Fibroblast of pulmonary artery (primary cell): ENCODE data around the gene YPEL4.

ENCODE experiments used
- DNase-seq: peaks from one replicate; pipeline ENCODE4 v3.0.0-alpha.2; 2010; ENCODE audit warnings: low read depth
- H3K4me3 ChIP-seq: replicated peaks from 2 replicates; pipeline ENCODE4 v1.5.1; 2011; ENCODE audit warnings: low read depth, mild to moderate bottlenecking, control low read depth, low read length, moderate library complexity
- TF ChIP-seq, protein P1 (sequence below): IDR thresholded peaks from 2 replicates; pipeline ENCODE4 v1.5.1; 2011; ENCODE audit warnings: mild to moderate bottlenecking, control low read depth, low read length, inconsistent platforms; ENCODE audit errors: missing control alignments

YPEL4 gene

DNA sequence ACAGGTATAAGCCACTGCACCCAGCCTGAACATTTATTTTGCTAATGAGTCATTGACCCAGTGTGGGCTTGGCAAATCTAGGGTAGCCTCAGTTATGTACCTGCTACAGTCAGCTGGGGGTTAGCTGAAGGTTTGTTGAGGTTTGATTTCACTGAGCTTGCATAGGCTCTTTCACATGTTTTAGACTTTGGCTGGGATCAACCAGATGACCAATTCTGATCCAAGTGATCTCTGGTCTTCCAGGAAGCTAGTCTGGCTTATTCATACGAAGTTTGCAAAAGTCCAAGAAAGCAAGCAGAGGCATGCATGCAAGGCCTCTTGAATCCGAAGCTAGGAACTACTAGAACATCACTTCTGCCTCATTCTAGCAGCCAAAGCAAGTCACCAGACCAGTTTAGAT, 31.3 kb downstream of the YPEL4 start:
- TF ChIP-seq, protein P1, sequence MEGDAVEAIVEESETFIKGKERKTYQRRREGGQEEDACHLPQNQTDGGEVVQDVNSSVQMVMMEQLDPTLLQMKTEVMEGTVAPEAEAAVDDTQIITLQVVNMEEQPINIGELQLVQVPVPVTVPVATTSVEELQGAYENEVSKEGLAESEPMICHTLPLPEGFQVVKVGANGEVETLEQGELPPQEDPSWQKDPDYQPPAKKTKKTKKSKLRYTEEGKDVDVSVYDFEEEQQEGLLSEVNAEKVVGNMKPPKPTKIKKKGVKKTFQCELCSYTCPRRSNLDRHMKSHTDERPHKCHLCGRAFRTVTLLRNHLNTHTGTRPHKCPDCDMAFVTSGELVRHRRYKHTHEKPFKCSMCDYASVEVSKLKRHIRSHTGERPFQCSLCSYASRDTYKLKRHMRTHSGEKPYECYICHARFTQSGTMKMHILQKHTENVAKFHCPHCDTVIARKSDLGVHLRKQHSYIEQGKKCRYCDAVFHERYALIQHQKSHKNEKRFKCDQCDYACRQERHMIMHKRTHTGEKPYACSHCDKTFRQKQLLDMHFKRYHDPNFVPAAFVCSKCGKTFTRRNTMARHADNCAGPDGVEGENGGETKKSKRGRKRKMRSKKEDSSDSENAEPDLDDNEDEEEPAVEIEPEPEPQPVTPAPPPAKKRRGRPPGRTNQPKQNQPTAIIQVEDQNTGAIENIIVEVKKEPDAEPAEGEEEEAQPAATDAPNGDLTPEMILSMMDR = no peak
- H3K4me3 ChIP-seq = no peak overlapping the region
- no peak for DNase-seq

DNA sequence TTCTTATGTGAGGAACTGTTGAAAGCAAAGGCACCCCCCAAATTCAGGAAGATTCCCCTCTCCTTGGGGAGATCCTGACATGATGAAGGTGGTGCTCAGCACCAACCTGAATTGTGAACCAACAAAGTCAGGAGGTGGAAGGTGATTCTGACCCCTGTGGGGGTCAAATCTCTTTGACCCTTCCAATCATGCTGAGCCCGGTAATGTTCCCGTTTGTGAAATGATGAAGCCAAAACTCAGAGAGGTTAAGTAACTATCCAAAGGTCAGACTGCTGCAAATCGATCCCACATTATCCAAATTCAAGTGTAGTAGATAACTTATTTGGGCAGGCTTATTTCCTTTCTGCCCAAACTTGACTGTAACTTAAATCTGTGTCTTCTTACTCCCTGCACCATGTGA, 33.1 kb downstream of the YPEL4 start:
- no peak overlapping the region for H3K4me3 ChIP-seq
- no peak for DNase-seq
- TF ChIP-seq, protein P1 = no peak

DNA sequence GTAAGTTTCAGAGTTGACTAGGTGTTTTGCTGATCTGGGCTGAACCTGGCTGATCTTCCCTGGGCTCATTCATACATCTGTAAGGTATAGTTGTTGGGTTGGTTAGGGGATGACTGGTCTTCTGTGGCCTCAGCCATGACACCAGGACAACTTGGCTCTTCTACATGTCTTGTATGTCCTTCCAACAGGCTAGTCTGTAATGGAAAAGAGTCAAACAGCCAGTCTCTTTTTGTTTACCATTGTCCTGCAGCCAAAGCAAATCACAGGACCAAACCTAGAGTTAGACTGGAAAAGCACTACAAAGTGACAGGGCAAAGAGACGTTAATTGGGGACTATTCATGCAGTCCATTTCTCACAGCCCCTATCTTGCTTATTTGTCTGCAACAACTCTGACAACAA, 34.4 kb downstream of the YPEL4 start:
- TF ChIP-seq, protein P1 = no peak
- no peak for DNase-seq
- H3K4me3 ChIP-seq = no peak overlapping the region

DNA sequence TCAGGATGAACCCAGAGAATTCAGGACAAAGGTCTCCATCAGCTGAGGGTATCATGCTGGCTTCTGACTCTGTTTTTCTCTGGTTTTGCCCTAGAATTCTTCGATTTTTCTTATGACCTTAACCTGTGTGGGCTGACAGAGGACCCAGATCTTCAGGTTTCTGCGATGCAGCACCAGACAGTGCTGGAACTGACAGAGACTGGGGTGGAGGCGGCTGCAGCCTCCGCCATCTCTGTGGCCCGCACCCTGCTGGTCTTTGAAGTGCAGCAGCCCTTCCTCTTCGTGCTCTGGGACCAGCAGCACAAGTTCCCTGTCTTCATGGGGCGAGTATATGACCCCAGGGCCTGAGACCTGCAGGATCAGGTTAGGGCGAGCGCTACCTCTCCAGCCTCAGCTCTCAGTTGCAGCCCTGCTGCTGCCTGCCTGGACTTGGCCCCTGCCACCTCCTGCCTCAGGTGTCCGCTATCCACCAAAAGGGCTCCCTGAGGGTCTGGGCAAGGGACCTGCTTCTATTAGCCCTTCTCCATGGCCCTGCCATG, 35.4 kb downstream of the YPEL4 start:
- TF ChIP-seq, protein P1 = no peak
- no peak overlapping the region for H3K4me3 ChIP-seq
- DNase-seq = no peak

DNA sequence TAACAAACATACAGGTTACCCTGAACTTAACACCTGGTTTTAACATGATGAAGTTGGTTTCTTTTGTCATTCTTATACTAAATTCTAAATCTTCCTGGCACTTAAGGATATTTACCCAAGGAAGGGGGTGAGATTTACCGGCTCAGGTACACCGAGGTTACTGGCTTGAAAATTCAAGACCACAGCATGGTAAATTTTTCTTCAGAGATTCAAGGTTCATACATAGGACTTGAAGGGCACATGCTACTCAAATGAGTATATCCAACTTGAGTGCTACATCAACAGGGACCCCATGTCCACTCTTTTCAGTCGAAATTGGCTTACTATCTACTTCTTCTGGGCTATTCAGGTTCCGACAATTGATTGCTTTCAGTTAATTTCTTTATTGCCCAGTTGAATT, 39.5 kb downstream of the YPEL4 start:
- DNase-seq = no peak
- H3K4me3 ChIP-seq = no peak overlapping the region
- TF ChIP-seq, protein P1 = no peak

DNA sequence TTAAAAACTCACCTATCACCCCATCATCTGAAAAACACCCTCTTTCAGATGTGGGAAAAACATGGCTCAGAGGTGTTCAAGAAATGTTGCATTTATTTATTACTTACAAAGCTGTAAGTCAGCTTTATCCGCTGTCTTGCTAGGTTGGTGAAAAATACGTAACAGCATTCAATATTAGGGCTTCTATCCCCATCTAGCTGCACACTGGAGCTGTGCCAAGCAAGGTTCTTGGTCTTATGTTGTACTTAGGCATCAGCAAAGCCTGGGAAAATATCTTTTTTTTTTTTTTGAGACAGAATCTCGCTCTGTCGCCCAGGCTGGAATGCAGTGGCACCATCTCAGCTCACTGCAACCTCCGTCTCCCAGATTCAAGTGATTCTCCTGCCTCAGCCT, 44.7 kb downstream of the YPEL4 start:
- no peak overlapping the region for H3K4me3 ChIP-seq
- TF ChIP-seq, protein P1 = no peak
- no peak for DNase-seq

DNA sequence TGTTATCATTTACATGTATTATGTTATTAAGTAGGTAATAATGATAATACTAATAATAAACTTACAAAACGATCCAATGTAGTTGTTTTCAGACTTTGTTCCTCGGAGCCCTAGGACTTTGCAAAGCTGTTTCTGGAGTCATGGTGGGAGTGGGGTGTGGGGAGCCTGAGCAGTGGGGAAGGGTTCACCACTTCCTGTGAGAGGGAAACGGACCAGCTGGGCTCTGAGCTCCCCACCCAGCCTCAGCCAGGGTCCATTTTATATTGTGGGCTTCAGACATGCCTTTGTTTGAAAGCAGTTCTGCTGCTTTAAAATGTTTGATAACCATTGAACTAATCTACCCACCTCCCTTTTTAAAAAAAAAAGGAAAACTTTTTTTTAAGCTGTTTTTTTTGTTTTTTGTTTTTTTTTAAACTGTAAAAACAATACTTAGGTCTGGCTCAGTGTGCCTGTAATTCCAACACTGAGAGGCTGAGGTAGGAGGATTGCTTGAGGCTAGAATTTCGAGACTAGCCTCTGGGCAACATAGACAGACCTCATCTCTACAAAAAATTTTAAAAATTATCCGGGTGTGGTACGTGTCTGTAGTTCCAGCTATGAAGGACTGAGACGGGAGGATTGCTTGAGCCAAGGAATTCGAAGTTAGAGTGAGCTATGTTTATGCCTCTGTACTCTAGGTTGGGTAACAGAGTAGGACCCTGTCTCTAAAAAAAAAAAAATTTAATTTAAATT, 45.2 kb downstream of the YPEL4 start:
- no peak overlapping the region for H3K4me3 ChIP-seq
- DNase-seq = no peak
- TF ChIP-seq, protein P1 = no peak
